Activated naive CD8-positive, alpha-beta T cell treated with anti-CD3 and anti-CD28 coated beads, Interleukin-2, amount 10 ng/mL, durations not matched to agents 7 days and 5 days (primary cell): ENCODE data around the gene EVX2. TPM values are rescaled to one million over a fixed set of nuclear protein-coding genes. Genes with fewer than 3 reads are reported as not detected.

Experiments
- ATAC-seq: fragments of 150-1000 bp; cut with Tn5 transposase; one replicate; pipeline ENCODE4 v1.10.0; 2021; ENCODE audit warnings: low read depth, moderate library complexity
- POLR2A ChIA-PET: fragments of 350-600 bp; sonication (Branson Sonifier 250); formaldehyde crosslinking; loops from one replicate; lab custom pipeline; 2021; ENCODE audit warnings: antibody characterized with exemption; lab: Charles Lee
- DNase-seq: peaks from one replicate; pipeline ENCODE4 v3.0.0; 2021
- H3K27ac Mint-ChIP-seq: one replicate; pipeline ENCODE4 v1.8.0; 2022; ENCODE audit warnings: mild to moderate bottlenecking, mixed read lengths
- H3K27me3 Mint-ChIP-seq: one replicate; pipeline ENCODE4 v1.8.0; 2022; ENCODE audit warnings: mild to moderate bottlenecking, moderate library complexity, mixed read lengths
- H3K36me3 Mint-ChIP-seq: one replicate; pipeline ENCODE4 v1.8.0; 2021; ENCODE audit warnings: mild to moderate bottlenecking, mixed read lengths
- H3K4me1 Mint-ChIP-seq: one replicate; pipeline ENCODE4 v1.8.0; 2021; ENCODE audit warnings: mixed read lengths
- H3K4me3 Mint-ChIP-seq: one replicate; pipeline ENCODE4 v1.8.0; 2022; ENCODE audit warnings: mild to moderate bottlenecking, moderate library complexity, mixed read lengths
- H3K9me3 Mint-ChIP-seq: one replicate; pipeline ENCODE4 v1.8.0; 2021; ENCODE audit warnings: mixed read lengths
- total RNA-seq, 2 experiments: library from RNA; stranded (reverse); gene quantifications; one replicate each; pipeline ENCODE4 v1.2.3, GENCODE V29; 2021

The EVX2 gene
- total RNA-seq, 2 experiments from 2014 or later, result not detected

GRCh38 chr2:176106581-176107539 is 23.1 kb upstream of the EVX2 start, which contains the start of gene HOXD11:
HOXD11 (plus strand) TSS chr2:176107280; CDS start chr2:176107356, 76 bp downstream.
- Mint-ChIP-seq H3K27ac (peak within 1 kb of the TSS; percentile 77), H3K36me3 (peaks cover 2% of the 10 kb centered on the region), H3K27me3 (peaks cover 82% of the 10 kb centered on the region), H3K9me3 (peaks cover 2% of the 10 kb centered on the region), H3K4me3 (peak within 1 kb of the TSS; percentile 3), H3K4me1 (peaks cover 9% of the 10 kb centered on the region)
- no peak for ATAC-seq
- POLR2A ChIA-PET, result no interaction called here
- no peak for DNase-seq

- Mint-ChIP-seq H3K27me3 (peaks cover 82% of the 10 kb centered on the region), H3K4me3 (peak overlapping the region; percentile 3), H3K4me1 (peaks cover 9% of the 10 kb centered on the region), H3K9me3 (peaks cover 2% of the 10 kb centered on the region), H3K36me3 (peaks cover 2% of the 10 kb centered on the region), H3K27ac (peak overlapping the region; percentile 77)
- ATAC-seq (no peak), DNase-seq (no peak)
- POLR2A ChIA-PET, result interaction anchor here (0.6 kb wide), 1 partner anchor 25 kb away, joined by 4 read pairs; no protein-coding TSS in a partner anchor
These were observed 22.2 kb upstream of the EVX2 start for GRCh38 chr2:176105730-176106580.

GRCh38 chr2:176105078-176105729 is 21.4 kb upstream of the EVX2 start:
- Mint-ChIP-seq H3K27ac (peak overlapping the region; percentile 75), H3K27me3 (peaks cover 82% of the 10 kb centered on the region), H3K9me3 (peaks cover 2% of the 10 kb centered on the region), H3K4me3 (no peak overlapping the region), H3K4me1 (peaks cover 9% of the 10 kb centered on the region), H3K36me3 (peaks cover 2% of the 10 kb centered on the region)
- ATAC-seq (no peak), DNase-seq (no peak)
- POLR2A ChIA-PET, result interaction anchor here (0.6 kb wide), 1 partner anchor 26 kb away, joined by 4 read pairs; no protein-coding TSS in a partner anchor

- ATAC-seq (no peak), DNase-seq (no peak)
- peak overlapping the region; percentile 25 for H3K4me3 Mint-ChIP-seq
- H3K4me1 Mint-ChIP-seq, result peaks cover 9% of the 10 kb centered on the region
- peaks cover 2% of the 10 kb centered on the region for H3K36me3 Mint-ChIP-seq
- POLR2A ChIA-PET, result no interaction called here
- H3K27ac Mint-ChIP-seq, result peak overlapping the region; percentile 75
- H3K9me3 Mint-ChIP-seq, result peaks cover 2% of the 10 kb centered on the region
- H3K27me3 Mint-ChIP-seq, result peaks cover 79% of the 10 kb centered on the region
These were observed 20.7 kb upstream of the EVX2 start for GRCh38 chr2:176104316-176105077.

- no peak overlapping the region for H3K27ac Mint-ChIP-seq
- ATAC-seq, result no peak
- H3K36me3 Mint-ChIP-seq, result no peaks in the 10 kb centered on the region
- no peak for DNase-seq
- H3K4me3 Mint-ChIP-seq, result peak overlapping the region; percentile 25
- POLR2A ChIA-PET, result no interaction called here
- H3K9me3 Mint-ChIP-seq, result no peaks in the 10 kb centered on the region
- peaks cover 8% of the 10 kb centered on the region for H3K4me1 Mint-ChIP-seq
- H3K27me3 Mint-ChIP-seq, result peaks cover 79% of the 10 kb centered on the region
These were observed 20.1 kb upstream of the EVX2 start for GRCh38 chr2:176103742-176104315.

GRCh38 chr2:176103194-176103593 is 19.4 kb upstream of the EVX2 start:
- Mint-ChIP-seq H3K27ac (no peak overlapping the region), H3K27me3 (peaks cover 84% of the 10 kb centered on the region), H3K36me3 (no peaks in the 10 kb centered on the region), H3K4me1 (peaks cover 7% of the 10 kb centered on the region), H3K9me3 (no peaks in the 10 kb centered on the region), H3K4me3 (no peak overlapping the region)
- POLR2A ChIA-PET, result no interaction called here
- no peak for DNase-seq
- no peak for ATAC-seq

GRCh38 chr2:176102309-176102866 is 18.6 kb upstream of the EVX2 start:
- Mint-ChIP-seq H3K36me3 (no peaks in the 10 kb centered on the region), H3K4me3 (no peak overlapping the region), H3K4me1 (peaks cover 13% of the 10 kb centered on the region), H3K27me3 (peaks cover 92% of the 10 kb centered on the region), H3K9me3 (no peaks in the 10 kb centered on the region), H3K27ac (no peak overlapping the region)
- DNase-seq (no peak), ATAC-seq (no peak)
- POLR2A ChIA-PET, result no interaction called here

GRCh38 chr2:176101842-176102241 is 18.1 kb upstream of the EVX2 start:
- Mint-ChIP-seq H3K36me3 (no peaks in the 10 kb centered on the region), H3K9me3 (no peaks in the 10 kb centered on the region), H3K4me1 (peaks cover 16% of the 10 kb centered on the region), H3K27ac (no peak overlapping the region), H3K4me3 (no peak overlapping the region), H3K27me3 (peaks cover 94% of the 10 kb centered on the region)
- DNase-seq (no peak), ATAC-seq (no peak)
- POLR2A ChIA-PET, result no interaction called here

- H3K27ac Mint-ChIP-seq, result no peak overlapping the region
- no peaks in the 10 kb centered on the region for H3K36me3 Mint-ChIP-seq
- DNase-seq, result no peak
- no peaks in the 10 kb centered on the region for H3K9me3 Mint-ChIP-seq
- peaks cover 19% of the 10 kb centered on the region for H3K4me1 Mint-ChIP-seq
- POLR2A ChIA-PET, result no interaction called here
- peaks cover 97% of the 10 kb centered on the region for H3K27me3 Mint-ChIP-seq
- ATAC-seq, result no peak
- H3K4me3 Mint-ChIP-seq, result no peak overlapping the region
These were observed 17.6 kb upstream of the EVX2 start for GRCh38 chr2:176101216-176101830.

- no peaks in the 10 kb centered on the region for H3K36me3 Mint-ChIP-seq
- peaks cover 97% of the 10 kb centered on the region for H3K27me3 Mint-ChIP-seq
- no peak overlapping the region for H3K27ac Mint-ChIP-seq
- peaks cover 17% of the 10 kb centered on the region for H3K4me1 Mint-ChIP-seq
- DNase-seq, result no peak
- ATAC-seq, result no peak
- POLR2A ChIA-PET, result no interaction called here
- H3K4me3 Mint-ChIP-seq, result no peak overlapping the region
- H3K9me3 Mint-ChIP-seq, result no peaks in the 10 kb centered on the region
These were observed 16.9 kb upstream of the EVX2 start for GRCh38 chr2:176100547-176101140.

GRCh38 chr2:176099728-176100546 is 16.2 kb upstream of the EVX2 start, which contains the start of gene HOXD12:
HOXD12 (plus strand) TSS chr2:176099795; CDS start chr2:176099802, 7 bp downstream.
- ATAC-seq (no peak), DNase-seq (no peak)
- Mint-ChIP-seq H3K36me3 (no peaks in the 10 kb centered on the region), H3K4me1 (peaks cover 14% of the 10 kb centered on the region), H3K27ac (peak within 1 kb of the TSS; percentile 9), H3K4me3 (no peak within 1 kb of the TSS), H3K9me3 (no peaks in the 10 kb centered on the region), H3K27me3 (peaks cover 97% of the 10 kb centered on the region)
- POLR2A ChIA-PET, result no interaction called here
